OCI-LY7 (cell line): ENCODE results near the gene KRTAP12-2.

ENCODE experiments used
- CTCF ChIP-seq: fragments of 200-600 bp; sonication (generic); conservative IDR thresholded peaks from 2 replicates; pipeline ENCODE4 v1.5.1; 2014; ENCODE audit warnings: mild to moderate bottlenecking, antibody characterized with exemption, low read length, moderate library complexity, mixed read lengths
- EZH2phosphoT487 ChIP-seq: fragments of 200-600 bp; sonication (generic); IDR thresholded peaks from 2 replicates; pipeline ENCODE4 v1.6.1; 2018; ENCODE audit warnings: low read depth, borderline replicate concordance, mild to moderate bottlenecking, mixed run types, antibody characterized with exemption, low read length, moderate library complexity, mixed read lengths

DNA sequence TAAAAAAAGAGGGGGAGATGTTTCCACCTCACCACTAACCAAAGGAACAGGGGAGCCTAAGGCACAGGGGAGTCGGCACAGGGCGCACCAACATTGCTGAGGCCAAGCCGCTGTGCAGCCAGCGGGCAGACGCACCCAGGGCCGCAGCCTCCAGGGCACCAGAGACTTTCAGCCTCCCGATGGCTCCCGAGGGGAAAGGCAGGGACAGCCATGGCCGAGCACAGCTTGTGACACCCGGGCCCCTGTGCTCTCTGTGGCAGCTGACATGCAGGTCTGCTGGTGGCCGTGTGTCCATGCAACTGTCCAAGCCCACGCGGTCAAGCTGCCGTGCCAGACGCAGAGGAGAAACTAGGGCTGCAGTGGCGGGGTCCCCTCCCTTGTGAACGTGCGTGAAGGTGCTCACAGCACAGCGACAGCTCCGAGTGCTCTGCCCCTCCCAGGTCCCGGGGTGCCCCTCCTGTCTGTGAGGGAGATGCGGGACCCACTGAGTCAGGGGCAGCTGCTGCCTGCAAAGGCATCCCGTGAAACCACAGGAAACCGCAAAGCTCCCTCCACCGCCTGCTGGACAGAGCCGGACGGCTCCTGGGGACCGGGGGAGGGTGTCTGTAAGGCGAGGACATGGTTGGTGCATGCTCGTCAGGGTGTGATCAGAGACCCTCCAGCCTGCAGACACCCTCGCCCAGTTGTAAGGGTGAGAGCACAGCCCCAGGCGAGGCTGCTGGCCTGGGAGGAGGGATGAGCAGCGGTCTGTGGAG lies 18.0 kb downstream of the KRTAP12-2 start:
- TF ChIP-seq CTCF (no peak), EZH2phosphoT487 (no peak)
